Spleen (tissue), 11 donors: Measurements from ENCODE around the gene CDK19. TPM values are rescaled to one million over a fixed set of nuclear protein-coding genes. Genes with fewer than 3 reads are reported as not detected.
"Not testable (repeated sequence)": the region's sequence is repeated elsewhere in the genome, so short reads cannot be mapped to it uniquely, and the experiment has no call there.

Experiments used
- DNase-seq: peaks from one replicate; pipeline ENCODE4 v3.0.0-alpha.2; 2020
- H3K27ac ChIP-seq, 8 donors: fragments of 200-600 bp; sonication (generic) in 7 of 8; 1 replicate in 4 of 8; 2 replicates in 4 of 8; pipeline versions ENCODE4 v1.5.0 to v1.8.0; 2016 to 2021; ENCODE audit warnings: inconsistent platforms in 4 of 8, mild to moderate bottlenecking in 4 of 8, moderate library complexity in 1 of 8
- H3K27me3 ChIP-seq, 7 donors: fragments of 200-600 bp; sonication (generic) in 6 of 7; replicated peaks in 1 of 7; 1 replicate in 4 of 7; 2 replicates in 3 of 7; pipeline versions ENCODE4 v1.5.0 to v1.8.0; 2016 to 2021; ENCODE audit warnings: inconsistent platforms in 3 of 7, mild to moderate bottlenecking in 1 of 7
- H3K36me3 ChIP-seq, 6 donors: fragments of 200-600 bp; sonication (generic) in 5 of 6; 1 replicate in 4 of 6; 2 replicates in 2 of 6; pipeline versions ENCODE4 v1.5.0 to v1.8.0; 2016 to 2021; ENCODE audit warnings: inconsistent platforms in 2 of 6
- H3K4me1 ChIP-seq, 6 donors: fragments of 200-600 bp; sonication (generic) in 5 of 6; 1 replicate in 3 of 6; 2 replicates in 3 of 6; pipeline versions ENCODE4 v1.5.0 to v1.8.0; 2016 to 2021; ENCODE audit warnings: inconsistent platforms in 3 of 6
- H3K4me3 ChIP-seq, 8 donors: fragments of 200-600 bp; sonication (generic) in 7 of 8; 1 replicate in 4 of 8; 2 replicates in 4 of 8; pipeline versions ENCODE4 v1.5.0 to v1.8.0; 2016 to 2021; ENCODE audit warnings: inconsistent platforms in 4 of 8, mild to moderate bottlenecking in 4 of 8, moderate library complexity in 2 of 8
- H3K9me3 ChIP-seq, 8 donors: fragments of 200-600 bp; sonication (generic) in 7 of 8; 1 replicate in 4 of 8; 2 replicates in 4 of 8; pipeline versions ENCODE4 v1.5.0 to v1.8.0; 2016 to 2021; ENCODE audit warnings: inconsistent platforms in 4 of 8
- CTCF ChIP-seq, 11 experiments: fragments of 200-600 bp in 7 of 11; fragments of 450-650 bp in 4 of 11; sonication (generic) in 4 of 11; IDR thresholded peaks in 8 of 11; conservative IDR thresholded peaks in 3 of 11; 1 replicate in 7 of 11; 2 replicates in 4 of 11; pipeline versions ENCODE4 v1.4.0 to v1.8.0; 2016 to 2021; ENCODE audit warnings: antibody characterized with exemption in 11 of 11, inconsistent platforms in 4 of 11, mild to moderate bottlenecking in 1 of 11
- POLR2A ChIP-seq, 3 donors: fragments of 450-650 bp; IDR thresholded peaks; one replicate each; pipeline ENCODE4 v1.5.1; 2017; ENCODE audit warnings: antibody characterized with exemption in 3 of 3, mild to moderate bottlenecking in 1 of 3
- POLR2AphosphoS5 ChIP-seq, 3 donors: sonication (generic); formaldehyde crosslinking; IDR thresholded peaks; one replicate each; pipeline ENCODE4 v1.5.1; 2017; ENCODE audit warnings: antibody characterized with exemption in 3 of 3
- WGBS, 5 donors: extraction: QIAGEN DNeasy Blood & Tissue Kit in 3 of 5; methylation state at CpG; one replicate each; pipeline versions ENCODE4 v1.1.5 to v1.1.7; 2013 to 2018; 5-methylcytosine and 5-hydroxymethylcytosine counted together
- intact Hi-C: fragments of 100-400 bp; cut with DNase I; formaldehyde crosslinking; loops from one replicate; pipeline ENCODE4 v1.15.0; 2023; ENCODE audit warnings: low total_unique reads
- polyA plus RNA-seq, 3 donors: library from polyadenylated mRNA; stranded (reverse); fragments of 200-250 nt; gene quantifications; one replicate each; pipeline ENCODE4 v1.2.1, GENCODE V29; 2013
- total RNA-seq, 7 donors: library from RNA; depleted of rRNA in 3 of 7; stranded (reverse); fragments of >200 nt in 3 of 7; fragmentation: NEBNext Ultra II Directional in 4 of 7; extraction: Animal tissue kit (Norgen Biotek cat#: 25700) in 4 of 7; gene quantifications; one replicate each; pipeline versions ENCODE4 v1.1.0 to v1.2.1, GENCODE V29; 2016 to 2021
- donor health status: healthy with polysubstance abuse.
- donor health status: DM: no; HTN: no; CAD: no; lungs with moderate emphysema.
- donor health status: DM: no; HTN: no; CAD: no.
- donor health status: Bipolar disorder and iron deficiency.
- donor health status: healthy.
- donor health status: DM: no; HTN: no; CAD: no.
- donor health status: DM: yes; HTN: yes; CAD: no.

CDK19 gene
- total and polyA plus RNA-seq, 10 donors = 7.9 to 29.8 (median 21.7) TPM

GRCh38 chr6:110608151-110608550 lies 207.1 kb downstream of the CDK19 start:
- WGBS, 5 donors = 80 to 100% (median 97%) methylated on average over 2 of the region's 2 CpGs
- peaks cover 0 to 28% (median 0%) of the 10 kb centered on the region in 6 donors for H3K36me3 ChIP-seq
- no peaks in the 10 kb centered on the region for H3K4me1 ChIP-seq
- H3K27ac ChIP-seq = no peak overlapping the region
- no peak for DNase-seq
- H3K27me3 ChIP-seq = no peaks in the 10 kb centered on the region
- no peak overlapping the region for H3K4me3 ChIP-seq
- TF ChIP-seq CTCF (IDR thresholded peaks at IDR 0.05 in 8 of 11, conservative IDR thresholded peaks at IDR 0.05 in 3 of 11) = no peak
- TF ChIP-seq POLR2A (IDR thresholded peaks at IDR 0.05) = no peak
- TF ChIP-seq POLR2AphosphoS5 (IDR thresholded peaks at IDR 0.05) = no peak
- H3K9me3 ChIP-seq = no peaks in the 10 kb centered on the region
- intact Hi-C loops = no loop called here

GRCh38 chr6:110606151-110606550 lies 209.1 kb downstream of the CDK19 start:
- intact Hi-C loops = no loop called here
- no peak overlapping the region for H3K4me3 ChIP-seq

GRCh38 chr6:110600640-110601039 lies 214.6 kb downstream of the CDK19 start:
- WGBS, 5 donors = 82 to 97% (median 93%) methylated on average over 1 to 3 of the region's 3 CpGs
- H3K27me3 ChIP-seq, H3K27ac ChIP-seq, H3K36me3 ChIP-seq, intact Hi-C loops, H3K4me1 ChIP-seq, H3K9me3 ChIP-seq, DNase-seq, H3K4me3 ChIP-seq: not testable (repeated sequence)

More at GRCh38 chr6:110606151-110606550, 209.1 kb downstream of the CDK19 start:
- no peak overlapping the region for H3K27ac ChIP-seq
- H3K4me1 ChIP-seq = no peaks in the 10 kb centered on the region
- no peaks in the 10 kb centered on the region for H3K9me3 ChIP-seq
- WGBS, 5 donors = 93 to 98% (median 96%) methylated on average over 4 of the region's 4 CpGs
- no peaks in the 10 kb centered on the region for H3K27me3 ChIP-seq
- DNase-seq = no peak
- peaks cover 0 to 10% (median 0%) of the 10 kb centered on the region in 6 donors for H3K36me3 ChIP-seq
- no peak for TF ChIP-seq CTCF (IDR thresholded peaks at IDR 0.05 in 8 of 11, conservative IDR thresholded peaks at IDR 0.05 in 3 of 11)
- no peak for TF ChIP-seq POLR2A (IDR thresholded peaks at IDR 0.05)
- TF ChIP-seq POLR2AphosphoS5 (IDR thresholded peaks at IDR 0.05) = no peak

- intact Hi-C loops = no loop called here
- Histone ChIP-seq H3K27me3 (no peaks in the 10 kb centered on the region), H3K9me3 (peaks cover 0 to 11% (median 2%) of the 10 kb centered on the region in 8 donors), H3K4me3 (no peak overlapping the region), H3K4me1 (no peaks in the 10 kb centered on the region), H3K27ac (no peak overlapping the region), H3K36me3 (no peaks in the 10 kb centered on the region)
- DNase-seq = no peak
- TF ChIP-seq CTCF (IDR thresholded peaks at IDR 0.05 in 8 of 11, conservative IDR thresholded peaks at IDR 0.05 in 3 of 11) = no peak
- no peak for TF ChIP-seq POLR2AphosphoS5 (IDR thresholded peaks at IDR 0.05)
- TF ChIP-seq POLR2A (IDR thresholded peaks at IDR 0.05) = no peak
- WGBS, 5 donors = 71 to 85% (median 82%) methylated on average over 3 of the region's 3 CpGs
These were observed 217.5 kb downstream of the CDK19 start for GRCh38 chr6:110597761-110598160.

- WGBS, 5 donors = 77 to 99% (median 85%) methylated on average over 3 of the region's 3 CpGs
- TF ChIP-seq CTCF (IDR thresholded peaks at IDR 0.05 in 8 of 11, conservative IDR thresholded peaks at IDR 0.05 in 3 of 11) (no peak), POLR2AphosphoS5 (IDR thresholded peaks at IDR 0.05) (no peak), POLR2A (IDR thresholded peaks at IDR 0.05) (no peak)
- no peaks in the 10 kb centered on the region for H3K27me3 ChIP-seq
- peaks cover 0 to 11% (median 2%) of the 10 kb centered on the region in 8 donors for H3K9me3 ChIP-seq
- H3K4me1 ChIP-seq = no peaks in the 10 kb centered on the region
- intact Hi-C loops = no loop called here
- H3K27ac ChIP-seq = no peak overlapping the region
- H3K4me3 ChIP-seq = no peak overlapping the region
- no peak for DNase-seq
- no peaks in the 10 kb centered on the region for H3K36me3 ChIP-seq
These were observed 218.9 kb downstream of the CDK19 start for GRCh38 chr6:110596354-110596753.
